Muscle of leg (tissue), 16 donors: ENCODE data around the gene SLC22A1. TPM values are rescaled to one million over a fixed set of nuclear protein-coding genes. Genes with fewer than 3 reads are reported as not detected.

Experiments used
- DNase-seq: peaks from one replicate; pipeline ENCODE4 v3.0.0; 2013
- H3K27ac ChIP-seq: one replicate; pipeline ENCODE4 v1.5.1; 2013; ENCODE audit warnings: mild to moderate bottlenecking, low read length, control low read depth
- H3K27me3 ChIP-seq: one replicate; pipeline ENCODE4 v1.6.1; 2013; ENCODE audit warnings: low read length; ENCODE audit not compliant: control insufficient read depth, insufficient read depth
- H3K36me3 ChIP-seq: one replicate; pipeline ENCODE4 v1.6.1; 2013; ENCODE audit warnings: low read length; ENCODE audit not compliant: control insufficient read depth, insufficient read depth
- H3K4me1 ChIP-seq: one replicate; pipeline ENCODE4 v1.6.1; 2013; ENCODE audit warnings: low read length; ENCODE audit not compliant: control insufficient read depth, insufficient read depth
- H3K4me3 ChIP-seq: one replicate; pipeline ENCODE4 v1.5.1; 2013; ENCODE audit warnings: low read length, control low read depth
- H3K9me3 ChIP-seq: replicated peaks from 2 replicates; pipeline ENCODE4 v1.6.1; 2013; ENCODE audit warnings: low read depth, low read length; ENCODE audit not compliant: control insufficient read depth
- WGBS: methylation state at CpG from one replicate; pipeline ENCODE4 v1.1.5; 2013; ENCODE audit warnings: missing lambda C conversion rate; ENCODE audit not compliant: insufficient coverage; 5-methylcytosine and 5-hydroxymethylcytosine counted together
- long read RNA-seq, 11 donors: transcript quantifications; one replicate each; lab custom pipeline, GENCODE V29; 2026
- polyA plus RNA-seq, 8 donors: library from polyadenylated mRNA; unstranded; fragments of 120-200 nt; gene quantifications; one replicate each; pipeline versions ENCODE4 v1.2.1 to v1.2.3, GENCODE V29; 2013; ENCODE audit warnings: inconsistent platforms in 1 of 8, low replicate concordance in 1 of 8; ENCODE audit not compliant: insufficient read length in 8 of 8, insufficient read depth in 1 of 8
- total RNA-seq: library from RNA; stranded (reverse); fragments of 120-200 nt; gene quantifications from one replicate; pipeline ENCODE4 v1.2.4, GENCODE V29; 2013

Gene SLC22A1
- total RNA-seq = 1.2 TPM
- polyA plus RNA-seq = 1 to 10 TPM in 1 of 8 donors, under 1 TPM in 7; 0.13 to 1.2 (median 0.50) TPM
- long read RNA-seq, donor 1 = 0 reads
- long read RNA-seq, donor 2 = 0 reads
- long read RNA-seq, donor 3 = 0 reads
- long read RNA-seq, donor 4 = 0 reads
- long read RNA-seq, donor 5 = 0 reads
- long read RNA-seq, donor 6 = 0 reads
- long read RNA-seq, donor 7 = 0 reads
- long read RNA-seq, donor 8 = 0 reads
- long read RNA-seq, donor 9 = 0 reads
- long read RNA-seq, donor 10 = 0 reads
- long read RNA-seq, donor 11 = 0 reads

DNA sequence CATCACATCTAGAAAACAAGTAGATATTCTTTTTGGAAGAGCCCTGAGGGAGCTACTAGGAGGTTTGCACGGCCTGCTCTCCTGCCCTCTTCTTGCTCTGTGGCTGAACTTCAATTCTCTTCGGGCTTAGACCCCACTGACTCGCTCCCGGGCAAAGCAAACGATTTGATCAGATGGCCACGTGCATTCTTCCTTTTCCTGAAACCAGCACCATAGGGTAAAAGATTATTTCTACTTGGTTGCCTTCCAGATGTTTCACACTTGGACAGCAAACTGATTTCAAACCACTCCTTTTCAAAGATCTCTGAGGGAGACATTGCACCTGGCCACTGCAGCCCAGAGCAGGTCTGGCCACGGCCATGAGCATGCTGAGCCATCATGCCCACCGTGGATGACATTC lies at the start of gene SLC22A1:
Gene SLC22A1, plus strand, starts transcription at position 258 of the 400 bp plus-strand sequence. Its CDS starts 121 bp downstream, at position 379.
- Histone ChIP-seq H3K4me3 (no peak within 1 kb of the TSS), H3K36me3 (peaks cover 20% of the 10 kb centered on the region), H3K27me3 (no peaks in the 10 kb centered on the region), H3K27ac (no peak within 1 kb of the TSS), H3K9me3 (peaks cover 6% of the 10 kb centered on the region), H3K4me1 (no peaks in the 10 kb centered on the region)
- WGBS = 71% methylated on average over 5 of the region's 8 CpGs
- no peak for DNase-seq

DNA sequence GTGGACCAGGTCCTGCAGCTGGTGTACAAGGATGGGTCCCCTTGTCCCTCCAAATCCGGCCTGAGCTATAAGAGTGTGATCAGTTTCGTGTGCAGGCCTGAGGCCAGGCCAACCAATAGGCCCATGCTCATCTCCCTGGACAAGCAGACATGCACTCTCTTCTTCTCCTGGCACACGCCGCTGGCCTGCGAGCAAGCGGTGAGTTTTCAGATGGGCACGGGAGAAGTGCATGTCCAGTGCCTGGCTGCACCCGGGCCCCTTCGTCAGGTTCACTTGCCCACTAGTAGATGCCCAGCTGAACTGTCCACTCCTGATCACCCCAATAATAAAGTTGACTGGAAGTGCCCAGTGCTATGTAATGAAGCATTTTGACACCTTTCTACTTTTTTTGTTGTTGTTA lies 48.3 kb upstream of the SLC22A1 start:
- no peak overlapping the region for H3K27ac ChIP-seq
- no peaks in the 10 kb centered on the region for H3K9me3 ChIP-seq
- 91% methylated on average over 7 of the region's 9 CpGs for WGBS
- no peak for DNase-seq
- no peaks in the 10 kb centered on the region for H3K27me3 ChIP-seq
- peaks cover 3% of the 10 kb centered on the region for H3K4me1 ChIP-seq
- H3K36me3 ChIP-seq = peaks cover 93% of the 10 kb centered on the region
- H3K4me3 ChIP-seq = no peak overlapping the region

DNA sequence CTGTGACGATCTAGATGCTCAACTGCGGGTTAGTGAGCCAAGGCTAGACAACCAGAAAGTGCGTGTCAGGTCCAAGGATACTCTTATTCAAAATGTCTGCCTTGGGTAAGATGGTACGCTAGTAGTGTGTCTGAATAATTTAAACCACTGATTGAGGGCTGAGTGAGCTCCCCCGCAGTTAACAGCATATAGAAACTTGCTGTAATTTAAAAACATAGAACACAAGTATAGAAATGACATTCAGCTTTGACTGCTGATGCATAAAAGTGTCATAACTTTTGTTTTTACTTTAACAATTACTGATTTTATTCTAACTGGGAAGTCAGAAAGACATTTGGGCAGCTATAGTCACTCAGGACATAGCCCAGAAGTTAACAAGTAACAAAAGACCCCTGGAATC lies 45.6 kb upstream of the SLC22A1 start:
- no peaks in the 10 kb centered on the region for H3K9me3 ChIP-seq
- WGBS = 91% methylated on average over 3 of the region's 5 CpGs
- no peak for DNase-seq
- H3K4me1 ChIP-seq = peaks cover 3% of the 10 kb centered on the region
- no peak overlapping the region for H3K27ac ChIP-seq
- no peak overlapping the region for H3K4me3 ChIP-seq
- no peaks in the 10 kb centered on the region for H3K27me3 ChIP-seq
- peaks cover 93% of the 10 kb centered on the region for H3K36me3 ChIP-seq

DNA sequence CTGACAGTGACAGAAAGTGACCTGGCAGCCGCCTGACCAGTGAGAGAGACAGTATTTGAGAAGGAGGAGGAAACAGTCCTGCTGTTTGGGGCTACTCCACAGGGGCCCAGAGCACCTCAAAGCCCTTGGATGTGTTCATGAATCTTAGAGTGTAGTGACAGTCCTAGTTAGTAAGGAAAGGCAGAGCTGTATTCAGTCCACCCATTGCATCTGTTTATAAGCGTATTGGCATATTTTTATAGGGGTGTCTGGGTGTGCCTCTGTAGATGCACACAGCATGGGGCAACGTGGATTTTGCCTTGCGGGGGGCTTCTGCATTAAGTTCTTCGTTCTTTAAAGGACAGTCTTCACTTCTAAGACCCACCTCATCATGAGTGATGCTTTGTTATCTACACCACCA lies 44.6 kb upstream of the SLC22A1 start:
- 92% methylated on average over 2 of the region's 5 CpGs for WGBS
- H3K27me3 ChIP-seq = no peaks in the 10 kb centered on the region

DNA sequence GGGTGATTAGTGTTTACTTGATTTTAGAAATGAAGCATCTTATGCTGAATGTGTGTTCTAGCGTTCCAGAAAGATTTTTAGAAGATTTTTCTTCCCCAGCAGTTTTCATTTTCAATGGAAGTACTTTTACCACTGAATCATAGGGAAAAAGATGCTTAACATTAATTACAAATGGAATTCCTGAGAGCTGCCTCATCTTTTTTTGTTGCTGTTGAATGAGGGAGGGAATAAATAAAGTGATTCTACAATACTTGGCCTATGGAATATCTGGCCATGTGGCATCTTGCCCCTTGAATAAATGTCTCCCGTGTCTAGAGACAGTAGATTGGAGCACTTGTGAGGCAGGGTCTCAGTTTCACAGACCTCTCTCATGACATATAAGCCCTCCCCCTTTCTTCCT lies 44.1 kb upstream of the SLC22A1 start:
- Histone ChIP-seq H3K36me3 (peaks cover 91% of the 10 kb centered on the region), H3K4me3 (no peak overlapping the region), H3K4me1 (peaks cover 3% of the 10 kb centered on the region), H3K9me3 (no peaks in the 10 kb centered on the region), H3K27ac (no peak overlapping the region), H3K27me3 (no peaks in the 10 kb centered on the region)
- DNase-seq = no peak
- no CpG with 5 or more reads among the region's 2 CpGs for WGBS

More for the DNA sequence above, 44.6 kb upstream of the SLC22A1 start:
- Histone ChIP-seq H3K9me3 (no peaks in the 10 kb centered on the region), H3K27ac (no peak overlapping the region), H3K4me3 (no peak overlapping the region), H3K4me1 (peaks cover 3% of the 10 kb centered on the region), H3K36me3 (peaks cover 94% of the 10 kb centered on the region)
- DNase-seq = no peak

DNA sequence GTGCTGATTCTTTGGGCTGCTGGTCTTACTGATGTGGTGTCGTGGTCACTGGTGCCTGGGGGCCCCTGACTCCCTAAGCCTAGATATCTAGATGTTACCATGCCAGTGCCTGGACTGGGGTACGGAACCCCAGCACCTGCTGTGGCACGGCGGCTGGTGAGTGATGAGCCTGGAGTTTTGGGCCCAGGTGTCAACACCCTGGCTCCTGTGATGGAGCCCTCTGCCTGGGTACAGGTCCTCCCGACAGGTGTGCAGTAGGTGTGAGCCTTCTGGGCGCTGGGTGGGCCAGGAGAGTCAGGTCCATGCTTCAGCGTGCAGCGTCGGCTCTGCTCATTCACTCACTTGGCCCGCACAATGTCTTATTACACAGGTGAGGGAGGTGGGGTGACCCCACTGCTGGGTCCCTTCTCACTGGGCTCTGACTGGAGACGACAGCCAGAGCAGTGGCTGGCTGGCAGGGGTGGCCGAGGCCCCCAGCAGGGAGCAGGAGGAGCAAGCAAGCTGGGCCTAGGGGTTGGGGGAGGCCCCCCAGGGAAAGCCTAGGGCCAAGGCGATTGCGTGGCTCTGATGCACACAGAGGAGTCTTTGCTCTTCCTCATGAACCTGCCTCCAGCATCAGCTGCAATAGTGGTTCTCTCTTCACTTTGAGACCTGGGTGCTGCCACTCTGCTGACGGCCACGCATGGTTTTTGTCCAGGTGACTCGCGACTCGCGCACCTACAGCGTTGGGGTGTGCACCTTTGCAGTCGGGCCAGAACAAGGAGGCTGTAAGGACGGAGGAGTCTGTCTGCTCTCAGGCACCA lies 42.5 kb upstream of the SLC22A1 start:
- 97% methylated on average over 21 of the region's 23 CpGs for WGBS
- Histone ChIP-seq H3K36me3 (peaks cover 86% of the 10 kb centered on the region), H3K4me3 (no peak overlapping the region), H3K27ac (no peak overlapping the region), H3K9me3 (no peaks in the 10 kb centered on the region), H3K4me1 (peaks cover 3% of the 10 kb centered on the region), H3K27me3 (no peaks in the 10 kb centered on the region)
- no peak for DNase-seq

DNA sequence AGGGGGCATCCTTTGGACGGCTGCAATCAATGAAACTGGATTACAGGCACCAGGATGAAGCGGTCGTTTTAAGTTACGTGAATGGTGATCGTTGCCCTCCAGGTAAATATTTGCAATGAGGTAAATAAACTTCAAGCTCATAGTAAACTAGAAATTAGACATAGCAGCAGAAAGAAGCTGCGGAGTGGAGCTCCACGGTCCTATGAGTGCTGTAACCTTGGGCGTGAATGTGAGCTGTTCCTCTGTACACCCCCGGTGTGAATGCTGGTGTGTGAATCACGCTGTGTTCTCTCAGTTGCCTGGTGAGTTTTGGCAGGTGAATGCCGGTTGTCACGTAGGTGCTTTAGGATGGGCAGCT lies 42.0 kb upstream of the SLC22A1 start:
- H3K4me3 ChIP-seq = no peak overlapping the region
- WGBS = 97% methylated on average over 7 of the region's 12 CpGs
- H3K4me1 ChIP-seq = peaks cover 3% of the 10 kb centered on the region
- no peaks in the 10 kb centered on the region for H3K27me3 ChIP-seq
- peaks cover 86% of the 10 kb centered on the region for H3K36me3 ChIP-seq
- DNase-seq = no peak
- no peak overlapping the region for H3K27ac ChIP-seq
- H3K9me3 ChIP-seq = no peaks in the 10 kb centered on the region

DNA sequence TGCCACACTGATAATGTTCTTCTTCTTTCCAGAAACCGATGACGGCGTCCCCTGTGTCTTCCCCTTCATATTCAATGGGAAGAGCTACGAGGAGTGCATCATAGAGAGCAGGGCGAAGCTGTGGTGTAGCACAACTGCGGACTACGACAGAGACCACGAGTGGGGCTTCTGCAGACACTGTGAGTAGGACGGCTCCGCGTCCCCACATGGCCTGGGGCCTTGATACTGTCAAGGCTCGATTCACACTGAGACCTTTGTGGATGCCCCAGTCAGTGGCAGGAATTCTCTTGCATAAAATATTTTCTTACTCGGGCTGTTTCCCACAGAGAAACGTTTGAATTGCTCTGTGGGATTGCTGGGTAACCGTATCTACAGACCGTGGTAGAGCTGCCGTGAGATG lies 41.5 kb upstream of the SLC22A1 start:
- no peaks in the 10 kb centered on the region for H3K9me3 ChIP-seq
- peaks cover 3% of the 10 kb centered on the region for H3K4me1 ChIP-seq
- 95% methylated on average over 14 of the region's 17 CpGs for WGBS
- H3K36me3 ChIP-seq = peaks cover 86% of the 10 kb centered on the region
- no peaks in the 10 kb centered on the region for H3K27me3 ChIP-seq
- no peak overlapping the region for H3K4me3 ChIP-seq
- no peak for DNase-seq
- no peak overlapping the region for H3K27ac ChIP-seq

DNA sequence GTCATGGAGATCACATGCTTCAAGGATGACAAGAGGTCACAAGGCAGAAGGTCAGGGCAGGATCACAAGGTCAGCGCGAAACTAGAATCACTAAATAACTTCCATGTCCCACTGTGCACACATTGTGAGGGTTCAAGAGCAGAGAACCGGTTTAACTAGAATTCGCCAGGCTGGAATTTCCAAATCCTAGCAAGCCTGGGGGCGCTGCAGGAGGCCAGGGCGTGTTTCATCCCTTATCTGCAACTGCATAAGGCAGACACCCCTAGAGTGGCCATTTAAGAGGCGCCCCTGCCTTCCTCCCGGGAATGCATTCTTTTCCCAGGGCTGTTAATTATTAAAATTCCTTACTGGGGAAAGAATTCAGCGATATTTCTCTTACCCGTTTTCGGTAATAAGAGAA lies 40.2 kb upstream of the SLC22A1 start:
- peaks cover 87% of the 10 kb centered on the region for H3K36me3 ChIP-seq
- no peak overlapping the region for H3K27ac ChIP-seq
- no peak for DNase-seq
- peaks cover 3% of the 10 kb centered on the region for H3K4me1 ChIP-seq
- H3K4me3 ChIP-seq = no peak overlapping the region
- H3K27me3 ChIP-seq = no peaks in the 10 kb centered on the region
- no peaks in the 10 kb centered on the region for H3K9me3 ChIP-seq
- 97% methylated on average over 5 of the region's 11 CpGs for WGBS

DNA sequence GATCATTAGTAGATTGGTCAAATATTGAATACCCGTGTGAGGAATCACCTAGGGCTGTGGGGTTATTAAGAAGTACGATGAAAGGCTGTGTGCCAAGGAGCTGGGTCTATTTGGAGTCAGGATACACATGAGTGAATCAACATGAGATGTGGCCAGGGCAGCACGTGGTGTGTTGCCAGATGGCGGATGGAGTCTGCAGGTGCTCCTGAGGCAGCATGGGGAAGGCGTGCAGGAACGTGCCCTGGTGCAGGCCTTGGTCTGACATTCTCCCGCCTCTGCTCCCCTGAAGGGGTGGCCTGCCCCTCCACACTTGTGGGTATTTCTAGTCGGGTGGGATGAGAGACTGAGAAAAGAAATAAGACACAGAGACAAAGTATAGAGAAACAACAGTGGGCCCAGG lies 39.0 kb upstream of the SLC22A1 start:
- Histone ChIP-seq H3K4me1 (no peaks in the 10 kb centered on the region), H3K4me3 (no peak overlapping the region), H3K27ac (no peak overlapping the region), H3K27me3 (no peaks in the 10 kb centered on the region), H3K36me3 (peaks cover 88% of the 10 kb centered on the region), H3K9me3 (no peaks in the 10 kb centered on the region)
- WGBS = 73% methylated on average over 6 of the region's 8 CpGs
- DNase-seq = no peak
